KG1 (cell line): ENCODE data around the gene ASIC4.

Experiments used
- DNase-seq: peaks from one replicate; lab custom pipeline; 2025; lab: John Stamatoyannopoulos, UW

ASIC4 gene

GRCh38 chr2:219567791-219568361, 53.6 kb downstream of the ASIC4 start:
- DNase-seq = no peak

GRCh38 chr2:219569041-219569440, 54.8 kb downstream of the ASIC4 start:
- no peak for DNase-seq

GRCh38 chr2:219569635-219570034, 55.4 kb downstream of the ASIC4 start:
- DNase-seq = no peak

- no peak for DNase-seq
Observed at GRCh38 chr2:219570194-219570923, 56.1 kb downstream of the ASIC4 start.

GRCh38 chr2:219570924-219571310, 56.6 kb downstream of the ASIC4 start:
- no peak for DNase-seq

GRCh38 chr2:219571311-219572236, 57.3 kb downstream of the ASIC4 start, which contains the start of gene OBSL1:
Gene OBSL1, minus strand, starts transcription at chr2:219571539. Its CDS starts 307 bp downstream, at chr2:219571232.
- DNase-seq = no peak

- no peak for DNase-seq
Observed at GRCh38 chr2:219572237-219573001, 58.1 kb downstream of the ASIC4 start, which contains the start of gene INHA. Gene INHA, plus strand, starts transcription at chr2:219572310. Its CDS starts 65 bp downstream, at chr2:219572375.

GRCh38 chr2:219573166-219573565, 58.9 kb downstream of the ASIC4 start:
- DNase-seq = no peak

- DNase-seq = no peak
Observed at GRCh38 chr2:219574484-219575311, 60.4 kb downstream of the ASIC4 start.

- no peak for DNase-seq
Observed at GRCh38 chr2:219575566-219576504, 61.6 kb downstream of the ASIC4 start.

GRCh38 chr2:219576505-219577388, 62.5 kb downstream of the ASIC4 start:
- no peak for DNase-seq

- DNase-seq = no peak
Observed at GRCh38 chr2:219578811-219579613, 64.7 kb downstream of the ASIC4 start.

- DNase-seq = no peak
Observed at GRCh38 chr2:219581346-219581745, 67.1 kb downstream of the ASIC4 start.
